Mammary epithelial cell (primary cell): ENCODE results near the gene DNMT1.

Experiments used
- EZH2 ChIP-seq: IDR thresholded peaks from 2 replicates; pipeline ENCODE4 v1.6.1; 2012; ENCODE audit warnings: low read length, inconsistent platforms, borderline replicate concordance
- TF ChIP-seq, protein P1 (sequence below), 2 donors: IDR thresholded peaks in 1 of 2; conservative IDR thresholded peaks in 1 of 2; 2 replicates each; pipeline ENCODE4 v1.5.1; 2011 to 2012; ENCODE audit warnings: inconsistent platforms in 2 of 2, low read length in 2 of 2, mild to moderate bottlenecking in 2 of 2, control low read depth in 1 of 2, low read depth in 1 of 2; ENCODE audit not compliant: insufficient read depth in 1 of 2; ENCODE audit errors: extremely low read depth in 1 of 2

DNA sequence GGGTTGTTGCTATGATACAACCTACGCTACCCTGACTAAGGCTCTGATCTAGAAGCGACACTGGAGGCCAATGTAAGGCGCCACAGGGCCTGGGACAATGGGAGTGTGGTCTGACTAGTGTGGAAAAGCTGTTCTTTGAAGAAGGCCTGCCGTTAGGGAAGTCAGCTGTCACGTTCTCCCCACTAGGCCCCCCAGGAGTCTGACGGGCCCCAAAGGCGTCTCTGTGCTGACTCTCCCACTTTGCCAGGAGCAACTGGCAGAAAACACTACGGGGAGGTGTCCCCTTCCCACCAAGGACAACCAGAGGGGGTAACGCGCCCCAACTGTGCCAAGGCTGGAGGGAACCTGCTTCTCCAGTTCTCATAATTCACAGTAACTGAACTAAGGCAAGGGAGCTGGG is 49.7 kb downstream of the DNMT1 start:
- TF ChIP-seq, protein P1, sequence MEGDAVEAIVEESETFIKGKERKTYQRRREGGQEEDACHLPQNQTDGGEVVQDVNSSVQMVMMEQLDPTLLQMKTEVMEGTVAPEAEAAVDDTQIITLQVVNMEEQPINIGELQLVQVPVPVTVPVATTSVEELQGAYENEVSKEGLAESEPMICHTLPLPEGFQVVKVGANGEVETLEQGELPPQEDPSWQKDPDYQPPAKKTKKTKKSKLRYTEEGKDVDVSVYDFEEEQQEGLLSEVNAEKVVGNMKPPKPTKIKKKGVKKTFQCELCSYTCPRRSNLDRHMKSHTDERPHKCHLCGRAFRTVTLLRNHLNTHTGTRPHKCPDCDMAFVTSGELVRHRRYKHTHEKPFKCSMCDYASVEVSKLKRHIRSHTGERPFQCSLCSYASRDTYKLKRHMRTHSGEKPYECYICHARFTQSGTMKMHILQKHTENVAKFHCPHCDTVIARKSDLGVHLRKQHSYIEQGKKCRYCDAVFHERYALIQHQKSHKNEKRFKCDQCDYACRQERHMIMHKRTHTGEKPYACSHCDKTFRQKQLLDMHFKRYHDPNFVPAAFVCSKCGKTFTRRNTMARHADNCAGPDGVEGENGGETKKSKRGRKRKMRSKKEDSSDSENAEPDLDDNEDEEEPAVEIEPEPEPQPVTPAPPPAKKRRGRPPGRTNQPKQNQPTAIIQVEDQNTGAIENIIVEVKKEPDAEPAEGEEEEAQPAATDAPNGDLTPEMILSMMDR (conservative IDR thresholded peaks at IDR 0.05 in 1 of 2, IDR thresholded peaks at IDR 0.05 in 1 of 2; ENCODE audit: extremely low read depth in 1 of 2, insufficient read depth in 1 of 2, low read depth in 1 of 2, low read length in 2 of 2), result no peak
- TF ChIP-seq EZH2, result no peak
